ENCODE measurements around the gene LBR.

Gene LBR

GRCh38 chr1:225427235-225428067 lies at the start of gene LBR:
LBR (minus strand) TSS chr1:225428038; CDS start chr1:225424075, 3,963 bp downstream.
- Histone ChIP-seq H3K4me1 (ENCODE audit: insufficient read depth, poor library complexity, severe bottlenecking) (peaks cover 18% of the 10 kb centered on the region), H3K9me3 (ENCODE audit: severe bottlenecking) (no peaks in the 10 kb centered on the region), H3K36me3 (ENCODE audit: low read depth) (no peaks in the 10 kb centered on the region), H3K4me3 (ENCODE audit: severe bottlenecking) (peak within 1 kb of the TSS; percentile 94), H3K27me3 (ENCODE audit: insufficient read depth, poor library complexity, severe bottlenecking) (no peaks in the 10 kb centered on the region), H3K27ac (ENCODE audit: poor library complexity, severe bottlenecking) (peak within 1 kb of the TSS; percentile 65)
- ATAC-seq (ENCODE audit: low read depth) (peak; percentile 26), DNase-seq (ENCODE audit: low spot score) (no peak)
- no peak for TF ChIP-seq CTCF (IDR thresholded peaks at IDR 0.05; ENCODE audit: poor library complexity, severe bottlenecking)

DNA sequence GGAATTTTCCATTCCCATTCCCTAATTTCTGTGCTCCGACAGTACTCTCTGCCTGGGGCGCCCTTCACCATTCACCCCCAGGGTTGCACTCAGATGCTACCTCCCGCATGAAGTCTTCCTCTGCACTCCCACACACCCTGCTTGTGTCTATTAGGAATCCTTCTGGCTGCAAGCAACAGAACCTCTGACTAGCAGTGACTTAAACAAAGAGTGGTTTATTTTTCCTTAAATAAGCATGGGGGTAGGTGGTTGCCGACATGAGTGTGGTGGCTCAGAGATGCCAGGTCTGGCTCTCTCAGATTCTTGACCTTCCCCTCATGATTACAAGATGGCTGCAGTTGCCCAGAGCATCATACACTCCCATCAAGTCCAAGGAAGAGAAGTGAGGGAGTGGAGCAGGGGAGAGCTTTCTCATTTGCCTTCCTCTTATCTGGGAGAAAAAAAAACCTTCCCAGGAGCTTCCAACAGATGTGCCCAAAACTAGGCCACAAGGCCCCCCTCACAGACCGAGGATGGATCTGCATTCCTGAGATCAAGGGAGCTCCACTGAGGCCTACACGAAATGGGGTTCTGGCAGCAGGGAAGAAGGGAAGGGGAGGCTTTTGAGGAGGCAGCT lies 49.6 kb upstream of the LBR start:
- ATAC-seq (ENCODE audit: low read depth): no peak
- H3K4me3 ChIP-seq (ENCODE audit: severe bottlenecking): no peak overlapping the region
- no peak for TF ChIP-seq CTCF (IDR thresholded peaks at IDR 0.05; ENCODE audit: poor library complexity, severe bottlenecking)
- no peak for DNase-seq (ENCODE audit: low spot score)
- no peaks in the 10 kb centered on the region for H3K4me1 ChIP-seq (ENCODE audit: insufficient read depth, poor library complexity, severe bottlenecking)
- H3K27ac ChIP-seq (ENCODE audit: poor library complexity, severe bottlenecking): no peak overlapping the region
- no peaks in the 10 kb centered on the region for H3K36me3 ChIP-seq (ENCODE audit: low read depth)
- no peaks in the 10 kb centered on the region for H3K9me3 ChIP-seq (ENCODE audit: severe bottlenecking)
- H3K27me3 ChIP-seq (ENCODE audit: insufficient read depth, poor library complexity, severe bottlenecking): no peaks in the 10 kb centered on the region

- no peak for TF ChIP-seq CTCF (IDR thresholded peaks at IDR 0.05; ENCODE audit: poor library complexity, severe bottlenecking)
- DNase-seq (ENCODE audit: low spot score) (no peak), ATAC-seq (ENCODE audit: low read depth) (no peak)
- Histone ChIP-seq H3K36me3 (ENCODE audit: low read depth) (no peaks in the 10 kb centered on the region), H3K27ac (ENCODE audit: poor library complexity, severe bottlenecking) (no peak overlapping the region), H3K4me3 (ENCODE audit: severe bottlenecking) (no peak overlapping the region), H3K27me3 (ENCODE audit: insufficient read depth, poor library complexity, severe bottlenecking) (no peaks in the 10 kb centered on the region), H3K9me3 (ENCODE audit: severe bottlenecking) (no peaks in the 10 kb centered on the region), H3K4me1 (ENCODE audit: insufficient read depth, poor library complexity, severe bottlenecking) (no peaks in the 10 kb centered on the region)
Observed at GRCh38 chr1:225476538-225476988, 48.7 kb upstream of the LBR start.

- no peak for ATAC-seq (ENCODE audit: low read depth)
- DNase-seq (ENCODE audit: low spot score): no peak
- Histone ChIP-seq H3K9me3 (ENCODE audit: severe bottlenecking) (no peaks in the 10 kb centered on the region), H3K4me1 (ENCODE audit: insufficient read depth, poor library complexity, severe bottlenecking) (no peaks in the 10 kb centered on the region), H3K4me3 (ENCODE audit: severe bottlenecking) (no peak overlapping the region), H3K27ac (ENCODE audit: poor library complexity, severe bottlenecking) (no peak overlapping the region), H3K27me3 (ENCODE audit: insufficient read depth, poor library complexity, severe bottlenecking) (no peaks in the 10 kb centered on the region), H3K36me3 (ENCODE audit: low read depth) (no peaks in the 10 kb centered on the region)
- TF ChIP-seq CTCF (IDR thresholded peaks at IDR 0.05; ENCODE audit: poor library complexity, severe bottlenecking): no peak
Observed at GRCh38 chr1:225476100-225476511, 48.3 kb upstream of the LBR start.

Data from RWPE2 (cell line).